Measurements from ENCODE around the gene ABCA13.

Gene ABCA13

GRCh38 chr7:48296966-48297365 lies 125.7 kb downstream of the ABCA13 start:
- TF ChIP-seq TAF1 (IDR thresholded peaks at IDR 0.05; ENCODE audit: borderline replicate concordance, insufficient read depth, low read length) (no peak), FOXP2 (optimal IDR thresholded peaks at IDR 0.05; ENCODE audit: borderline replicate concordance, extremely low read depth, extremely low read length, insufficient read depth) (no peak), REST (IDR thresholded peaks at IDR 0.05; ENCODE audit: insufficient read depth in 1 of 2, low read depth in 2 of 2, low read length in 2 of 2) (no peak), SIN3A (IDR thresholded peaks at IDR 0.05; ENCODE audit: borderline replicate concordance, insufficient read depth, low read length) (no peak), POLR2AphosphoS5 (IDR thresholded peaks at IDR 0.05; ENCODE audit: low read depth, low read length) (no peak)

- TF ChIP-seq FOXP2 (optimal IDR thresholded peaks at IDR 0.05; ENCODE audit: borderline replicate concordance, extremely low read depth, extremely low read length, insufficient read depth) (no peak), POLR2AphosphoS5 (IDR thresholded peaks at IDR 0.05; ENCODE audit: low read depth, low read length) (no peak), REST (IDR thresholded peaks at IDR 0.05; ENCODE audit: insufficient read depth in 1 of 2, low read depth in 2 of 2, low read length in 2 of 2) (no peak), TAF1 (IDR thresholded peaks at IDR 0.05; ENCODE audit: borderline replicate concordance, insufficient read depth, low read length) (no peak), SIN3A (IDR thresholded peaks at IDR 0.05; ENCODE audit: borderline replicate concordance, insufficient read depth, low read length) (no peak)
These were observed 127.5 kb downstream of the ABCA13 start for GRCh38 chr7:48298779-48299178.

- no peak for TF ChIP-seq SIN3A (IDR thresholded peaks at IDR 0.05; ENCODE audit: borderline replicate concordance, insufficient read depth, low read length)
- TF ChIP-seq TAF1 (IDR thresholded peaks at IDR 0.05; ENCODE audit: borderline replicate concordance, insufficient read depth, low read length) = no peak
These were observed 128.4 kb downstream of the ABCA13 start for GRCh38 chr7:48299580-48300169.

- TF ChIP-seq POLR2AphosphoS5 (IDR thresholded peaks at IDR 0.05; ENCODE audit: low read depth, low read length) = no peak
- TF ChIP-seq REST (IDR thresholded peaks at IDR 0.05; ENCODE audit: insufficient read depth in 1 of 2, low read depth in 2 of 2, low read length in 2 of 2) = no peak
- TF ChIP-seq SIN3A (IDR thresholded peaks at IDR 0.05; ENCODE audit: borderline replicate concordance, insufficient read depth, low read length) = no peak
- TF ChIP-seq TAF1 (IDR thresholded peaks at IDR 0.05; ENCODE audit: borderline replicate concordance, insufficient read depth, low read length) = no peak
- TF ChIP-seq FOXP2 (optimal IDR thresholded peaks at IDR 0.05; ENCODE audit: borderline replicate concordance, extremely low read depth, extremely low read length, insufficient read depth) = no peak
These were observed 129.0 kb downstream of the ABCA13 start for GRCh38 chr7:48300301-48300700.

GRCh38 chr7:48301201-48301600 lies 129.9 kb downstream of the ABCA13 start:
- TF ChIP-seq TAF1 (IDR thresholded peaks at IDR 0.05; ENCODE audit: borderline replicate concordance, insufficient read depth, low read length) = no peak
- TF ChIP-seq POLR2AphosphoS5 (IDR thresholded peaks at IDR 0.05; ENCODE audit: low read depth, low read length) = no peak
- TF ChIP-seq REST (IDR thresholded peaks at IDR 0.05; ENCODE audit: insufficient read depth in 1 of 2, low read depth in 2 of 2, low read length in 2 of 2) = no peak
